Cortex of kidney (tissue), 1 donor: Measurements from ENCODE around the gene RHEX.

ENCODE experiments used
- DNase-seq: peaks from one replicate; lab custom pipeline; 2025; lab: John Stamatoyannopoulos, UW

Gene RHEX

GRCh38 chr1:206097381-206097780, 44.4 kb downstream of the RHEX start:
- DNase-seq: no peak

GRCh38 chr1:206098242-206098919, 45.4 kb downstream of the RHEX start:
- DNase-seq: no peak

- DNase-seq: no peak
Observed at GRCh38 chr1:206100226-206100815, 47.3 kb downstream of the RHEX start.

GRCh38 chr1:206101351-206102045, 48.5 kb downstream of the RHEX start:
- DNase-seq: no peak

- no peak for DNase-seq
Observed at GRCh38 chr1:206102292-206102936, 49.4 kb downstream of the RHEX start.

- no peak for DNase-seq
Observed at GRCh38 chr1:206103979-206104378, 51.0 kb downstream of the RHEX start.

- DNase-seq: no peak
Observed at GRCh38 chr1:206105464-206105995, 52.6 kb downstream of the RHEX start.

GRCh38 chr1:206106328-206107167, 53.6 kb downstream of the RHEX start:
- no peak for DNase-seq

GRCh38 chr1:206107168-206107544, 54.2 kb downstream of the RHEX start:
- DNase-seq: no peak

GRCh38 chr1:206108635-206109034, 55.7 kb downstream of the RHEX start:
- DNase-seq: no peak

- DNase-seq: no peak
Observed at GRCh38 chr1:206109718-206110117, 56.7 kb downstream of the RHEX start.

- DNase-seq: no peak
Observed at GRCh38 chr1:206110161-206110560, 57.2 kb downstream of the RHEX start.

GRCh38 chr1:206110820-206111219, 57.8 kb downstream of the RHEX start:
- no peak for DNase-seq

- DNase-seq: no peak
Observed at GRCh38 chr1:206111271-206111927, 58.4 kb downstream of the RHEX start.

GRCh38 chr1:206112600-206113301, 59.8 kb downstream of the RHEX start:
- DNase-seq: no peak

- no peak for DNase-seq
Observed at GRCh38 chr1:206114692-206115640, 62.0 kb downstream of the RHEX start.

GRCh38 chr1:206115791-206116190, 62.8 kb downstream of the RHEX start:
- no peak for DNase-seq

GRCh38 chr1:206116191-206116872, 63.4 kb downstream of the RHEX start:
- no peak for DNase-seq

- no peak for DNase-seq
Observed at GRCh38 chr1:206116873-206117150, 63.8 kb downstream of the RHEX start.
